A673 (cell line): ENCODE results near the gene BARX1. TPM values are rescaled to one million over a fixed set of nuclear protein-coding genes. Genes with fewer than 3 reads are reported as not detected.
A peak's percentile ranks its signal among the peaks of the same experiment; 100 is the strongest.

ENCODE experiments used
- BruUV-seq: library from RNA; stranded (reverse); fragments of 400-500 nt; replicated peaks from 2 replicates; lab custom pipeline; 2021; lab: Mats Ljungman, UMichigan
- CTCF ChIA-PET: fragments of 300-600 bp; sonication (Branson Sonifier 250); formaldehyde crosslinking; loops from one replicate; lab custom pipeline; 2022; ENCODE audit warnings: antibody characterized with exemption; lab: Charles Lee
- POLR2A ChIA-PET: fragments of 300-600 bp; sonication (Branson Sonifier 250); formaldehyde crosslinking; loops from one replicate; lab custom pipeline; 2022; ENCODE audit warnings: antibody characterized with exemption; ENCODE audit not compliant: low non-redundant PET; lab: Charles Lee
- DNase-seq: peaks from one replicate; pipeline ENCODE4 v3.0.0-alpha.2; 2015; ENCODE audit warnings: low spot score
- H3K27ac ChIP-seq: fragments of 200-600 bp; sonication (generic); 2 replicates; pipeline ENCODE4 v1.5.1; 2016; ENCODE audit warnings: mixed run types, low read depth, mild to moderate bottlenecking, mixed read lengths, antibody characterized with exemption, low read length; ENCODE audit not compliant: poor library complexity, severe bottlenecking
- H3K27me3 ChIP-seq: fragments of 200-600 bp; sonication (generic); replicated peaks from 2 replicates; pipeline ENCODE4 v1.6.1; 2017; ENCODE audit warnings: mixed run types, low read depth, mild to moderate bottlenecking, mixed read lengths, antibody characterized with exemption, low read length; ENCODE audit not compliant: insufficient read depth, poor library complexity
- H3K36me3 ChIP-seq: fragments of 200-600 bp; sonication (generic); 2 replicates; pipeline ENCODE4 v1.6.1; 2016; ENCODE audit warnings: mixed run types, mild to moderate bottlenecking, mixed read lengths, antibody characterized with exemption, low read length; ENCODE audit not compliant: insufficient read depth, poor library complexity, severe bottlenecking
- H3K4me1 ChIP-seq: fragments of 200-600 bp; sonication (generic); 2 replicates; pipeline ENCODE4 v1.6.1; 2017; ENCODE audit warnings: mixed run types, mild to moderate bottlenecking, mixed read lengths, antibody characterized with exemption, low read length; ENCODE audit not compliant: insufficient read depth, poor library complexity, severe bottlenecking
- H3K4me3 ChIP-seq: fragments of 200-600 bp; sonication (generic); 2 replicates; pipeline ENCODE4 v1.5.1; 2016; ENCODE audit warnings: low read depth, mixed run types, mild to moderate bottlenecking, mixed read lengths, low read length; ENCODE audit not compliant: poor library complexity, severe bottlenecking
- H3K9me3 ChIP-seq: fragments of 200-600 bp; sonication (generic); 2 replicates; pipeline ENCODE4 v1.6.1; 2016; ENCODE audit warnings: mixed run types, low read depth, mild to moderate bottlenecking, mixed read lengths, antibody characterized with exemption, low read length; ENCODE audit not compliant: poor library complexity, severe bottlenecking
- CTCF ChIP-seq: fragments of 300-800, 200-600 bp; sonication (generic); conservative IDR thresholded peaks from 2 replicates; pipeline ENCODE4 v1.5.1; 2017; ENCODE audit warnings: low read depth, mild to moderate bottlenecking, antibody characterized with exemption, low read length, moderate library complexity, mixed read lengths
- EZH2 ChIP-seq: fragments of 200-600 bp; sonication (generic); IDR thresholded peaks from 2 replicates; pipeline ENCODE4 v1.6.1; 2017; ENCODE audit warnings: borderline replicate concordance, low read depth, mild to moderate bottlenecking, mixed read lengths, antibody characterized with exemption, low read length; ENCODE audit not compliant: poor library complexity, severe bottlenecking
- intact Hi-C: fragments of 100-400 bp; cut with micrococcal nuclease; formaldehyde crosslinking; loops from one replicate; pipeline ENCODE4 v1.10.0; 2022; ENCODE audit not compliant: unreplicated experiment
- total RNA-seq: library from RNA; stranded (reverse); gene quantifications from 2 replicates; pipeline ENCODE4 v1.2.3, GENCODE V29; 2021

Gene BARX1
- total RNA-seq, 1 experiment from 2014 or later: 9.8 TPM

DNA sequence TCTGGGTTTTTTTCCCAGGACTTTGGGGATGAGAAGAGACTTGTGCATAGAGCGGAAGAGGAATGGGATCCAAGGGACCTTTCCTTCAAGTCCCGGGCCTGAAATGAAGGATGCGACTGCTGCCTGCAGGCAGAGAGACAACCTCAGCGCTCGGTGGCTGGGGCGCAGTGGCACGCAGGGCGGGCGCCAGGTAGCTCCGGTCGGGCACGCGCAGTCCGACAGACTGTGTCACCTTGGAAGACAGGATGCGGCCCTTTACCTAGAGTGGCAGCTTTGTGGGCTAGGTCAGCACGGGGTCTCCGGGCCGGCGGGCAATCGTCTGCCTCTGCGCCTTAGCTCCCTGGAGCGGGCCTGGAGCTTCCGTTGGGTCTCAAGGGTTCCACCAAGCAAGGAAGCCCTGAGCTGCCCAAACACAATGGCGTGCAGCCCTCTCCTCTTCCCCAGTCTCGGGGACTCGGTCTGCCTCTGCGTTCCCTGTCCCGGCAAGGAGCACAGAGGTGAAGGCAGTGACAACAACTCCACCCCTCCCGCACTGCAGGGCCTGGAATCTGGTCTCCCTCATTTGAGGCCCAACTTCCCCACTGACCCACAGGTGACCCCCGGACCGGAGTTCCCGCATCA lies 6.0 kb downstream of the BARX1 start:
- intact Hi-C loops: no loop called here
- Histone ChIP-seq H3K36me3 (no peaks in the 10 kb centered on the region), H3K27me3 (peaks cover 95% of the 10 kb centered on the region), H3K4me1 (peaks cover 4% of the 10 kb centered on the region), H3K9me3 (no peaks in the 10 kb centered on the region), H3K27ac (no peak overlapping the region), H3K4me3 (no peak overlapping the region)
- TF ChIP-seq CTCF: no peak
- peak; percentile 23 for TF ChIP-seq EZH2
- no peak for DNase-seq
- ChIA-PET CTCF (no interaction called here), POLR2A (no interaction called here)
- BruUV-seq: no TSS peak

GRCh38 chr9:93948441-93949072 lies 6.6 kb downstream of the BARX1 start:
- Histone ChIP-seq H3K9me3 (no peaks in the 10 kb centered on the region), H3K4me1 (peaks cover 4% of the 10 kb centered on the region), H3K27me3 (peaks cover 89% of the 10 kb centered on the region), H3K4me3 (no peak overlapping the region), H3K27ac (no peak overlapping the region), H3K36me3 (no peaks in the 10 kb centered on the region)
- intact Hi-C loops: no loop called here
- no TSS peak for BruUV-seq
- CTCF ChIA-PET: no interaction called here
- TF ChIP-seq CTCF: no peak
- TF ChIP-seq EZH2: peak; percentile 59
- POLR2A ChIA-PET: no interaction called here
- DNase-seq: no peak

DNA sequence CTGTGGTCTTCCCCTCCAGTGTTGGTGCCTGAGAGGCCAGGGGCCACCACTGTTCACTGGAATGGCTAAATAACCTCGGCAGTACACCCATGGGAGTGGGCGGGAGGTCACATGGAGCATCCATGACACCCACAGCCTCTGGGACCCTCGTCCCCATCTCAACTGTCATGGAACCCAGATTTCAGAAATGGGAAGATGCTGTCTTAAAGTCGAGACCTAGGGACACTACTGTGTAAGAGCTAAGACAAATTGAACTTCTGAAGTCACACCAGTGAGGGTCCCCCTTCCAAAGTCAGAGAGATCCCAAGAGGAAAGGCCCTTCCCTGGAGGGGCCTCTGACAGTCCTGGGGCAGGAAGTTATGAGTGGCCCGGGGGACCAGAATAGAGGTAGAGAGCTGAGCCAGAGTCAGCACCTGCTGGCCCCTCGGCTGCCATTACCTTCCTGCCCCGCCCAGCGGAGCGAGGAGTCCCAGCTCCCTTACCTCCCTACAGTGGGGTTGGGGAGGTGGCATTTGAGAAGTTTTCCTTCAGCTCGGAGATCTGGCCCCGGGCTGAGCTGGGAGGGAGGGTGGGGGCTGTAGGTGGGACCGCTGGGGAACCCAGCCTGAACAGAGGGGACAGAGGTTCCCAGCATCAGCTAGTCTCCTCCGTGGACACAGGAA lies 7.6 kb downstream of the BARX1 start:
- Histone ChIP-seq H3K9me3 (no peaks in the 10 kb centered on the region), H3K27ac (no peak overlapping the region), H3K27me3 (peaks cover 79% of the 10 kb centered on the region), H3K4me3 (no peak overlapping the region), H3K4me1 (no peaks in the 10 kb centered on the region), H3K36me3 (no peaks in the 10 kb centered on the region)
- no peak for DNase-seq
- TF ChIP-seq EZH2 (no peak), CTCF (no peak)
- intact Hi-C loops: no loop called here
- ChIA-PET POLR2A (no interaction called here), CTCF (no interaction called here)
- BruUV-seq: no TSS peak
